NCI-H2107 (cell line): ENCODE results near the gene SPATS2L.

Experiments used
- DNase-seq: peaks from one replicate; lab custom pipeline; 2025; lab: John Stamatoyannopoulos, UW

The SPATS2L gene

DNA sequence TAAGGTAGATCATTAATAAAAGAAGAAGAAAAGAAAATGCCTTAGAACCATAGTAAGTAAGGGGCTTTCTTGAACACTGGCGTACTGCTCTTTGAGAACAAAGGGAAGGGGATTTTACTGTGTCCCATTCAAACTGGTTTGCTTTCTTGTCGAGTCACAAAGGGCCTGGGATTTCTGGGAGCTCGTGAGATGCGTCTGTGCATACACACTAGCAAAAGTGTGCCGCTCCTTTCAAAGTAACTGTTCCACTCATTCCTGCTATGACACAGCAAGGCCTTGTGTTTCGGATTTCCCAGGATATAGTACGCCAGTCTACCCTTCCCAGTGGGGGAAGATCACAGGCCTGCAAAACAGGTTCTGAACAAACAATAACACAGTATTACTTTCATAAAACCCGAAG lies 110.4 kb downstream of the SPATS2L start:
- no peak for DNase-seq

GRCh38 chr2:200417366-200417765 lies 110.9 kb downstream of the SPATS2L start:
- DNase-seq = no peak

DNA sequence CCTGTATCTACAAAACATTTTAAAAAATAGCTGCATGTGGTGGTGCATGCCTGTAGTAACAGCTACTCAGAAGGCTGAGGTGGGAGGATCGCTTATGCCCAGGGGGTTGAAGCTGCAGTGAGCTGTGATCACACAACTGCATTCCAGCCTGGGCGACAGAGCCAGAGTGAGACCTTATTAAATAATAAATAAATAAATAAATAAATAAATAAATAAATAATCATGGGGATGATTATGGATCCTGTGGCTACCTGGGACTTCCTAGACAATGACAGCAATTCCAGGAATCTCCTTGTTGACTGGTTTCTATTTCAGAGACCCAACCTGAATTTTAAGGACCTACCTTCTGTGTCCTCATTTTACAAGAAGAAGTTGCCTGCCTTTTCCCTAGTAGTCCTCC lies 111.9 kb downstream of the SPATS2L start:
- no peak for DNase-seq

- DNase-seq = no peak
Observed at GRCh38 chr2:200419325-200419724, 112.8 kb downstream of the SPATS2L start.

DNA sequence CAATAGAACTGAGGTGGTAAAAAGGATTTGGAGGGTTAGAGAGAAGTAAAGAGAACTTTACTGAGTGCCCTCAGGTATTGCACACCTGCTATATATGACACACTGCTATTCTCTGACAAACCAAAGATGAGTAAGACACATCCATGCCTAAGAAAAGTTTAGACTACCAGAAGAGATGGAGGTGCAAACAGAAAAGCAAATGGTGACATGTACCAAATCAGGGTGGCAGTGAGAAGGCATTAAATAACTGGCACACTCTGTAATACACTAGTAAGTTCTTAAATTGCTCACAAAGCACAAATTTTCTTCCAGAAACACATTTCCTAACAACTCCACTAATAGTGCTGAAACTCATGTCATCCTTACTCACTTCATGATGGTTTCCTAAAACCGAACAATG lies 114.8 kb downstream of the SPATS2L start:
- DNase-seq = no peak

DNA sequence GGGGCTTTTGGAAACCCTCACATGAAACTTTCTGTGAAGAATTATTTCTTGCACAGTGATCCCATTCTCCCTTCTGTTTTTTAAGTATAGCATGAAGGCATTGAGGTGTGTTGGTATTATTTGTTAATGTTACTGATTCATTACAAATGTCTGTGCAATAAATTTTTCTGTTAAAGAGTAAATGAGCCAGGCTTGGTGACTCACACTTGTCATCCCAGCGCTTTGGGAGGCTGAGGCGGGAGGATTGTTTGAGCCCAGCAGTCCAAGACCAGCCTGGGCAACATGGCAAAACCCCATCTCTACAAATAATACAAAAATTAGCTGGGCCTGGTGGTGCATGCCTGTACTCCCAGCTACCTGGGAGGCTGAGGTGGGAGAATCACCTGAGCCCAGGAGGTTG lies 115.6 kb downstream of the SPATS2L start:
- DNase-seq = no peak

GRCh38 chr2:200422532-200423261 lies 116.2 kb downstream of the SPATS2L start:
- DNase-seq = no peak

DNA sequence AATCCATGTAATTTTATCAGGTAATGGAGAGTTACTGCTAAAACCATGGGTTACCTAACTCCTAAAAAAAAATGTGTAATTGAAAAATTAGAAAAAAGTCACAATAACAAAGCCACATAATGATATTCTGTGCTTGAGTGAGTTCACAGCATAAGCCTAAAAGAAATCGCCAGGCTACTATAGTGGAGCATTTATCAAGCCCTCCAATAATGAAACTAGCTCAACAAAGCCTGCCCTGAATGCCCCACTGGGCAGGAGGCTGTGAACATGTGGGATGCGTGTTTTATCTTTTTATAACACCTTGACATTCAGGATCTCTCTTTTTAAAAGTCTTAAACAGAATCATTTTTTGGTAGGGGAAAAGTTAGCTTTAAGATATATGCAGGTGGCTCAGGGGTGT lies 117.0 kb downstream of the SPATS2L start:
- DNase-seq = no peak

DNA sequence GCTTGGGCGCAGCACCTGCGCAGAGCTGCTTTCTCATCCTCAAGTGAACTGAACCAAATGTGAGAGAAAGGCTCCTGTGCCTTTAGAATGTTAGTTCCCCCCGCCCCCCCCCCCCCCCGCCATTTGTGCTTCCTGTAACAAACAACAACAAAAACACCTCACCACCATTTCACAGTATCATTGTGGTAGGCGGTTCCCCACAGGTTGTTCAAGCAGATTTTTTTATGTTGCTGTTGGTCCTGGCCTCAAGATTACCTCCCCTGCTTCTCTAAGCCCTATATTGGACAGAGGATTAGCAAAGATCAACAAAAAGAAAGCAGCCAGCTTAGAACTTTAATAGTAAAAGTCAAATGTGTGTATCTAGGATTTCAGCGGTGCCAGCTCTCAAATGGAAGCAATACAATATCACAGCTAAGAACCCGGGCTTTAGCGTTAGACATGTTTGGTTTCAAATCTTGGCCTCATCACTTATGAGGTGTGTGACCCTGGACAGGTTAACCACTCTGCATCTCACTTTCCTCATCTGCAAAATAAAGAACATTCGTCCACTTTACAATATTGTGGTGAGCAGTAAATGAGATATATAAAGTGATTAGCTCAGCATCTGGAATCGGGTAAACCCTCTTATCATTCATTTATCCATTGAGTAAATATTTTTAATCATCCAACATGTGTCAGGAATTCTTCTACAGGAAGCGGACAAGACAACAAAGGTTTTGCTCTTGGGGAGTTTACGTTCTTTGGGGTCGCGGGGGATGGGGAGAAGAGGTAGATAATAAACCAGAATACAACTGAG lies 118.7 kb downstream of the SPATS2L start:
- no peak for DNase-seq

DNA sequence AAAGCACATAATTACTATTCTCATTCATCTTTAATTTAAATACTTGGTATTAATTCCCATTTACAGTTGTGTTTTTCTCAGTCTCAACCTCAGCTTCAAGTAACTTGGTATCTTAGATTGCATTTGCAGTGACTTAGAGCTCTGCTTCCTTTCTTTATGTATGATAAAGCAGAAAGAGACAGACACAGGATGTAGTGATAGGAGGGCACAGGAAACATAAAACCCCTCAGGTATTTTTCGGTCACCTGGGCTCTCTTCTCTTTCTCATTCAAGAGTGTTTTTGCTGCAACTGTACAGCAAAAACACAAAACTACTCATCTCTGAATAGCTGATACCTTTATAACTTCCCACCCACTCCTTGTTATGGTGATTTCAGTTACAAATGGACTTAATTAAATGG lies 120.3 kb downstream of the SPATS2L start:
- DNase-seq = no peak

- DNase-seq = no peak
Observed at GRCh38 chr2:200428961-200429665, 122.6 kb downstream of the SPATS2L start.

GRCh38 chr2:200430017-200430416 lies 123.5 kb downstream of the SPATS2L start:
- DNase-seq = no peak

DNA sequence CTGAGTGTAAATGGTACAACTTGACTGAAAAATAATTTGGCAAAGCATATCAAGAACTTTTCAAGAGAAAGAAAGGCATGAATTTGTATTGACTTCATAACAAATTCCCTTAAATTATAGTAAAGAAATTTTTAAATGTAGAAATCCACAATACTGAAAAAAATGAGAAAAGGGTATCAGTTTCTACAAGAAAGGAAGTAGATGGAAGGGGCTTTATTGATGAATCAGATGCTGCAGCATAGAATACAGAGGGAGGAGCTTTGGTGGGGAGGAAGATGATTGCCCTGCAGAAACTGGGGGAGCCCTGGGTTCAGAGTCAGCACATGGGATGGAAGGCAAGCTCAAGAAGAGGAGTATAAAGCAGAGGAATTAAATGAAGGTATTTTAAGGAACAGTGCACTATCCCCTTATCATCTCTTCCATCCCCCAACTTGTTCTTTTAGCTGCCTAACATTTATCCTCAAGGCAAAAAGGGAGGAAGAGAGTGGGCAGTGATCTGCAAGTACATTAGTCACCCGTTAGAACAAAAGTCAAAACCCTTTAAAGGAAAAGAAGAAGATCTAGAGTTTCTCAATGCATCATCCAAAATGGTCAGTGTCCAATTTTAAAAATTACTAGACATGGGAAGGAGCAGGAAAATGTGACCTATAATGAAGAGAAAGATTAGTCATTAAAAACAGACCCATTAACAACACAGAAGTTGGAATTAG lies 125.7 kb downstream of the SPATS2L start:
- no peak for DNase-seq

DNA sequence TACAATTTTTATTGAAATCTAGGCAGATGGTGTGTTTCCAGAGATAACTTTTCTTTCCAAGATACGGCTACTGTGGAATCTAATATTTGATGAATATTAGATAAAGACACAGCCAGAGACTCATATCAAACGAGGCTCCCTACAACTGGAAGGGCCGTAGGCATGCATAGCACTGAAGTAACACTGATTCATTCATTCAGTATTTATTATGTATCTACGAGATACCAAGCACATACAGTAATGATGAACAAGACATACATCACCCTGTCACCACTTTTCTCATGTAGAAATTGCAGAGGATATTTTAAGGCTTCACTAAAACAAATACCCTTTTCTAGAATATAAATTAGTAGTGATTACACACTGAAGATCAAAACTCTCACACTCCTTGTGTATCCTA lies 128.9 kb downstream of the SPATS2L start:
- no peak for DNase-seq

DNA sequence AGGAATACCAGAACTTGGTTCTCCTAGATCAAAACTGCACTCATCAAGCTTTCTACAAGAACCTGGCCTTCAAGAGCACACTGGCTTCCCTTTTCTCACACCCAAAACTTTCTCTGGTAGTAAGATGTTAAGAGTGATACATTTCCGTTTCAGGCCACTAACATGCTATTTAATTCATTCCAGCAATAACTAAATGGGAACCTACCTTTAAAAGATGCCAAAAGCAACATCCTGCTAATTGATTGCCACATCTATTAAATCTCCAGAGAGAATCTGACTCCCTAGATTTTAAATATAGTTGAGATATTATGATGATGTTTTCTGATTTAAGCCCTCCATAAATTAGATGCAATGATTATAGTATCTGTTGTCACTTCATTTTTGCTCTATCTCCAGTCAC lies 131.8 kb downstream of the SPATS2L start:
- no peak for DNase-seq

DNA sequence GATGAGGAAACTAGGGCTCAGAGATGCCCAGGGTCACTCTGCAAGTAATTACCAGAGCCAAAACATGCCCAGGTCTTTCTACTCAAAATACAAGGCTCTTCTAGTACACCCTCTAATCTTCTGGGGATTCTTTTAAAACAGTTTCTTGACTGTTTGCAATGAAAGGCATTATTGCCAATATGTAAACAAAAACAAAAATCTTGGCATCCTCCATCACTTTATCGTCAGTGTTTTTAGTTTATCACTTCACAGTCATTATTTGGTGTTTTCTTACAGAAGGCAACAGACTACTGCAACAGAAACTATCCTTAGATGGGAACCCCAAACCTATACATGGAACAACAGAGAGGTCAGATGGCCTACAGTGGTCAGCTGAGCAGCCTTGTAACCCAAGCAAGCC lies 132.4 kb downstream of the SPATS2L start:
- no peak for DNase-seq

DNA sequence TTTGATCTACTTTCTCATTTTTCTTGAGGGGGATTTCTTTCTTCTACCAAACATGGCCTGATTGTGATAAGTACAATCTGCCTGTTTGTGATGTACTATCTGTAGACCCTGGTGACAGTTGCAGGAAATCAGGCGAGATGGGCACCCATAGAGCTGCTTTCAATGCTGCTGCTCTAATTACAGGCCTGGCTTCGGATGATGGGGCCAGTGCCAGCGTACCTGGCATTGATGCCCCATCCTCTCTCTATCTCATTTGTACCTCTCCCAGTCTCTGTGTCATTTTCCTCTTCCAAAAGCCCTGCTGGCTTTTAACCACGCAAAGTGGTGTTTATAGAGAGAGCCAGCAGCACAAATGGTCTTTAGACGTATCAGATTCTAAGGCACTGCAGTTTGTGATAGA lies 133.5 kb downstream of the SPATS2L start:
- no peak for DNase-seq

DNA sequence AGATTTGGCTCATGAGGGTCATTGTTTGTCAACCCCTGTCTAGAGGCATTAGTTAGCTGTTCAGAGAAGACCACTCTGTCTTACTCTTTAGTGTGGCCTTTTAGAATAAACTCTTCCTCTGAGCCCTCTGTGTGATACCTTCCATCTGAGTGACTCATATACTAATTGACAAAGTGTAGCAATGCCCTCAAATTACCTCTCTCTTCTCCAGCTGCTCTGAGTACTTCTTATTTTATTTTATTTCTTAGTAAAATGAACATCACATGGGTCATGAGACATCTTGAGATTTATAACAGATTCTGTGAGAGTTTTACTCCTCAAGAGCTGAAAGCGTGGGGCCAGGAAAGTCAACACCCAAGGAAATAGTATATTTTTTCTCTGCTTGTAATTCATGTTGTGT lies 136.0 kb downstream of the SPATS2L start:
- DNase-seq = no peak

DNA sequence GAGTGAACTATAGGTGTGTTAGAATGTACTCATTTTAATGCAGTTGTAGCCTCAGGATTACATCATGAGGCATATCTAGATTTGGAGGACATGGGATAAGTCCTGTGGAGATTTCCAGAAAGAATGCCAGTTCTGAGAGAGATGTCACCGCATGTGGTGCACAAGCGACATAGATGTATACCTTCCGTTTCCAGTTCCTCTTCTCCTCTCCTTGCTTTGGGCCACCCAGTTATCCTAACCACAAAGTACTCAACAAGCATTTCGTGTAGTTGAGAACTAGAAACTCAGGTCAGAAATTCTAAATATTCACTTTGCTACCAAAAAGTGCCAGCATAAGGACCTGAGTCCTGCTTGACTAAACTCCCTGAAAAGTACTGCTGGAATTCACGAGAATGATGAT lies 136.9 kb downstream of the SPATS2L start:
- DNase-seq = no peak

DNA sequence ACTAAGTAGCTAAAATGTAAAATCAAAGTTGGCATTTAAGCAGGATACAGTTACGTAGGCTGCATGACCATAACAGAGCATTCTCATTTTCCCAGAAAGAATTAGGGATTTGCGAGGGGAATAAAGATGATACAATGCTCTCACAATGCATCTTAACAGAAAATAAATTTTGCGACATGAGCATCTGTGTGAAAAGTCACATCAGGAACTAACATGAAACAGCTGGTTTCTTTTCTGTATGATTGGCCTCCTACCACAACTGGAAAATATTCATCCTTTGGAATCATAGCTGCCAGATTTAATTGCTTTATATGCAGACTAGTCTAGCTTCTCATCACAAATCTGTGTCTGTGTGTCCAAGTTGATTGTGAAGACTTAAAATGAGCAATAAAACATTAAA lies 137.4 kb downstream of the SPATS2L start:
- DNase-seq = no peak

DNA sequence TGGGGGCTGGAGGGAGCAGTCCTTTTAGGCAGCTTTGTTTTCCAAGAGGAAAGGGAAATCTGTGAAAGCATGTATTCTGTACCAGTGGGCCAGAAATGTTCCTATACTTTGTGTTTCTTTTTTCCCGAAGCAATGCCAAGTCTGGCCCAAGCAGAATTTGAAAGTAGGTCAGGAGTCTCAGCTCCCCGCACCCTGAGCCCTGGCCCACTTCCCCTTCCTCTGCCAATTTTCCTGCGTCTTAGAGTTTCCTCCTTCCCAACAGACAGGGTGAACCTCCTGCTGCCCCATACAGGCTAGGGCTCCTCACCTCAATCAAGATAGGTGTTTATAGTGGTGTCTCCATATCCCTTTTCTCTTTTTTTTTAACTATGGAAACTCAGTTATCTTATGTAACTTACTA lies 138.0 kb downstream of the SPATS2L start:
- DNase-seq = no peak

GRCh38 chr2:200445284-200445683 lies 138.8 kb downstream of the SPATS2L start:
- no peak for DNase-seq
